WERI-Rb-1 (cell line): ENCODE data around the gene RAN.
"Not testable (repeated sequence)": the region's sequence is repeated elsewhere in the genome, so short reads cannot be mapped to it uniquely, and the experiment has no call there.

ENCODE experiments used
- DNase-seq: peaks from one replicate; pipeline ENCODE4 v3.0.0-alpha.2; 2020
- H3K27ac ChIP-seq: fragments of 250-450 bp; sonication (Bioruptor Pico); 2 replicates; pipeline ENCODE4 v1.5.1; 2020; ENCODE audit warnings: mild to moderate bottlenecking, moderate library complexity
- H3K27me3 ChIP-seq: fragments of 250-450 bp; sonication (Bioruptor Pico); 2 replicates; pipeline ENCODE4 v1.5.1; 2021; ENCODE audit warnings: mild to moderate bottlenecking, low read depth, moderate library complexity; ENCODE audit not compliant: insufficient read depth, severe bottlenecking
- H3K36me3 ChIP-seq: fragments of 250-450 bp; sonication (Bioruptor Pico); 2 replicates; pipeline ENCODE4 v1.5.1; 2020; ENCODE audit warnings: mild to moderate bottlenecking, moderate library complexity
- H3K4me3 ChIP-seq: 2 replicates; pipeline ENCODE4 v1.5.1; 2011; ENCODE audit warnings: low read depth, mild to moderate bottlenecking, control low read depth, low read length
- H3K9me3 ChIP-seq: fragments of 250-450 bp; sonication (Bioruptor Pico); 2 replicates; pipeline ENCODE4 v1.5.1; 2021; ENCODE audit warnings: mild to moderate bottlenecking, moderate library complexity; ENCODE audit not compliant: severe bottlenecking
- CTCF ChIP-seq: IDR thresholded peaks from 2 replicates; pipeline ENCODE4 v1.5.1; 2011; ENCODE audit warnings: low read depth, mild to moderate bottlenecking, control low read depth, inconsistent platforms, low read length

Gene RAN

GRCh38 chr12:130846369-130846768 lies 25.5 kb upstream of the RAN start:
- Histone ChIP-seq H3K27ac (no peak overlapping the region), H3K4me3 (no peak overlapping the region), H3K27me3 (no peaks in the 10 kb centered on the region), H3K9me3 (peaks cover 3% of the 10 kb centered on the region), H3K36me3 (no peaks in the 10 kb centered on the region)
- TF ChIP-seq CTCF, result no peak
- DNase-seq, result no peak

- Histone ChIP-seq H3K9me3 (peaks cover 3% of the 10 kb centered on the region), H3K27me3 (no peaks in the 10 kb centered on the region), H3K27ac (no peak overlapping the region), H3K4me3 (no peak overlapping the region), H3K36me3 (no peaks in the 10 kb centered on the region)
- no peak for DNase-seq
- TF ChIP-seq CTCF, result no peak
Observed at GRCh38 chr12:130847112-130847511, 24.8 kb upstream of the RAN start.

GRCh38 chr12:130848105-130848504 lies 23.8 kb upstream of the RAN start:
- DNase-seq, H3K27me3 ChIP-seq, H3K4me3 ChIP-seq, H3K27ac ChIP-seq, H3K36me3 ChIP-seq, H3K9me3 ChIP-seq: not testable (repeated sequence)

GRCh38 chr12:130848785-130849305 lies 23.0 kb upstream of the RAN start:
- DNase-seq, H3K9me3 ChIP-seq, H3K4me3 ChIP-seq, H3K36me3 ChIP-seq, H3K27ac ChIP-seq, H3K27me3 ChIP-seq: not testable (repeated sequence)

- Histone ChIP-seq H3K4me3 (no peak overlapping the region), H3K36me3 (no peaks in the 10 kb centered on the region)
Observed at GRCh38 chr12:130849561-130850417, 22.1 kb upstream of the RAN start.

GRCh38 chr12:130850418-130851021 lies 21.3 kb upstream of the RAN start:
- H3K36me3 ChIP-seq, result no peaks in the 10 kb centered on the region
- DNase-seq, result no peak
- TF ChIP-seq CTCF, result no peak
- no peak overlapping the region for H3K4me3 ChIP-seq
- H3K9me3 ChIP-seq, result no peaks in the 10 kb centered on the region
- H3K27ac ChIP-seq, result no peak overlapping the region
- H3K27me3 ChIP-seq, result no peaks in the 10 kb centered on the region

More at GRCh38 chr12:130849561-130850417, 22.1 kb upstream of the RAN start:
- no peaks in the 10 kb centered on the region for H3K9me3 ChIP-seq
- no peak overlapping the region for H3K27ac ChIP-seq
- TF ChIP-seq CTCF, result no peak
- no peak for DNase-seq
- no peaks in the 10 kb centered on the region for H3K27me3 ChIP-seq
